ENCODE results near the gene SETDB1. TPM values are rescaled to one million over a fixed set of nuclear protein-coding genes. Genes with fewer than 3 reads are reported as not detected.

SETDB1 gene
- total and polyA plus RNA-seq, 2 of the 8 experiments (the other 6 are each of a cell fraction or from before 2014, with no cell fraction given), result 27.5 to 48.8 TPM

DNA sequence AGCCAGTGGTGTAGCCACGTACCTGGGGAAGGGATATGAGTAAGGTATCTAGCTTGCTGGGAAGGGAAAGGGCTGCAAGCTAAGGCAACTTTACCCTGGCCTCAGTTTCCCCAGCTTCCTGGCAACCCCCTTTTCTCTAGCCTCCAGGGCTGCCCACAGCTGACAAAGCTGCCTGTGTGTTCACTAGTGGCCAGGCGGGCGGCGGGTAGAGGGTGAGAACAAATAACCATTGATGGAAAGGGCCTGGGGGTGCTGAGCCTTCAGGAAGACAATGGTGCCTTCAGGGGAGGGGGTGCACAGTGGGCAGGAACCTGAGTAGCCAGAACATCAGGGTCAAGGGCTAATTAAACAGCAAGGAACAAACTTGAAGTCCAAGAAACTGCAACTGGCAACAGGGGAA, 42.3 kb downstream of the SETDB1 start (continued):
- TF ChIP-seq, protein P1, sequence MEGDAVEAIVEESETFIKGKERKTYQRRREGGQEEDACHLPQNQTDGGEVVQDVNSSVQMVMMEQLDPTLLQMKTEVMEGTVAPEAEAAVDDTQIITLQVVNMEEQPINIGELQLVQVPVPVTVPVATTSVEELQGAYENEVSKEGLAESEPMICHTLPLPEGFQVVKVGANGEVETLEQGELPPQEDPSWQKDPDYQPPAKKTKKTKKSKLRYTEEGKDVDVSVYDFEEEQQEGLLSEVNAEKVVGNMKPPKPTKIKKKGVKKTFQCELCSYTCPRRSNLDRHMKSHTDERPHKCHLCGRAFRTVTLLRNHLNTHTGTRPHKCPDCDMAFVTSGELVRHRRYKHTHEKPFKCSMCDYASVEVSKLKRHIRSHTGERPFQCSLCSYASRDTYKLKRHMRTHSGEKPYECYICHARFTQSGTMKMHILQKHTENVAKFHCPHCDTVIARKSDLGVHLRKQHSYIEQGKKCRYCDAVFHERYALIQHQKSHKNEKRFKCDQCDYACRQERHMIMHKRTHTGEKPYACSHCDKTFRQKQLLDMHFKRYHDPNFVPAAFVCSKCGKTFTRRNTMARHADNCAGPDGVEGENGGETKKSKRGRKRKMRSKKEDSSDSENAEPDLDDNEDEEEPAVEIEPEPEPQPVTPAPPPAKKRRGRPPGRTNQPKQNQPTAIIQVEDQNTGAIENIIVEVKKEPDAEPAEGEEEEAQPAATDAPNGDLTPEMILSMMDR (IDR thresholded peaks at IDR 0.05; ENCODE audit: control extremely low read depth in 1 of 3, insufficient read depth in 1 of 3, low read depth in 1 of 3, low read length in 3 of 3), result no peak
- TF ChIP-seq CREB1 (IDR thresholded peaks at IDR 0.05), result no peak
- no peak for TF ChIP-seq BRCA1 (IDR thresholded peaks at IDR 0.05; ENCODE audit: low read depth, low read length)

Data from H1 (cell line).